ENCODE results near the gene PHF21A.

Gene PHF21A

GRCh38 chr11:46112961-46113607 is 8.2 kb downstream of the PHF21A start:
- H3K36me3 ChIP-seq (ENCODE audit: control insufficient read depth in 1 of 2, insufficient read depth in 2 of 2, low read length in 2 of 2) = no peaks in the 10 kb centered on the region
- H3K27ac ChIP-seq (ENCODE audit: low read depth, low read length) = no peak overlapping the region
- H3K4me3 ChIP-seq (ENCODE audit: low read depth in 1 of 2, low read length in 2 of 2) = no peak overlapping the region
- H3K9me3 ChIP-seq (ENCODE audit: control insufficient read depth in 1 of 2, low read length in 2 of 2) = no peaks in the 10 kb centered on the region
- peaks cover 7 to 15% of the 10 kb centered on the region in 2 donors for H3K4me1 ChIP-seq (ENCODE audit: control insufficient read depth in 1 of 2, insufficient read depth in 2 of 2, low read length in 2 of 2)
- no peak overlapping the region for H3K9ac ChIP-seq (ENCODE audit: low read depth in 1 of 2, low read length in 2 of 2)
- H3K27me3 ChIP-seq (ENCODE audit: control insufficient read depth in 1 of 2, insufficient read depth in 2 of 2, low read length in 2 of 2) = no peaks in the 10 kb centered on the region

DNA sequence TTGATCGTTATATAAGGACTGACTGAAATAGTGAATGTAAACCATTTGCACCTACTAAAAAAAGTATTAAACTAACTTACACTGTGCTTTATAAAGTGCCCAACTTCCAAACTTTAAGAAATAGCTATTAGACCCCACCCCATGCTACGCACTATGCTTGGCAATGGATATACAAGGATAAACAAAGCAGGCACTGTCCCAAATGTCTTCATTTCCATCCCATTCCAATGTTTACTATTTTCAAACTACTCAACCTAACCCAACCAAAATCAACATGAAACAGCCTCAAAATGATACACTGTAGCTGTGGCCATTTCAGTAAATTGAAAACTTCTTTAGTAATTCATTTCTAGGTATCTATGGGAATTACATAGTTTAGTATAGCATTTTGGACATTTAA is 12.5 kb downstream of the PHF21A start:
- H3K9me3 ChIP-seq (ENCODE audit: control insufficient read depth in 1 of 2, low read length in 2 of 2) = no peaks in the 10 kb centered on the region
- H3K36me3 ChIP-seq (ENCODE audit: control insufficient read depth in 1 of 2, insufficient read depth in 2 of 2, low read length in 2 of 2) = no peaks in the 10 kb centered on the region
- H3K4me1 ChIP-seq (ENCODE audit: control insufficient read depth in 1 of 2, insufficient read depth in 2 of 2, low read length in 2 of 2) = peaks cover 0 to 8% of the 10 kb centered on the region in 2 donors
- H3K4me3 ChIP-seq (ENCODE audit: low read depth in 1 of 2, low read length in 2 of 2) = no peak overlapping the region
- no peak overlapping the region for H3K27ac ChIP-seq (ENCODE audit: low read depth, low read length)
- no peak overlapping the region for H3K9ac ChIP-seq (ENCODE audit: low read depth in 1 of 2, low read length in 2 of 2)
- no peaks in the 10 kb centered on the region for H3K27me3 ChIP-seq (ENCODE audit: control insufficient read depth in 1 of 2, insufficient read depth in 2 of 2, low read length in 2 of 2)

DNA sequence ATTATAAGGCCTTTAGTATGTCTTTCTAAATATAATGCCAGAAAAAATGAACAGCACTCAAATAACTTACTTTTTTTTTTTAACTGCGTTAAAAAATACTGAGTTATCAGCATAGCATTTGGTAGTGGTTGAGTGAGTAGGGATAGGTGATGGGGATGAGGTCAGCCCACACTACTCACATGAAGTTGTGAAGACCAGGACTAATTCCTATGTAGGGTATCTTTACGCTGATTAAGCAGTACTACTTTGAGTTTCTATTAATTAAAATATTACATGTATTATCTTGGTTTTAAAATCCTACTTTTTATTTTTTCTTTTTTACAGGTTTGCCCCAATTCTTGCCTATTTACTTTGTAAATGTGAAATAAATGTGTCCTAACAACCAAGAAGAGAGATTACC is 13.5 kb downstream of the PHF21A start:
- no peak overlapping the region for H3K27ac ChIP-seq (ENCODE audit: low read depth, low read length)
- no peaks in the 10 kb centered on the region for H3K9me3 ChIP-seq (ENCODE audit: control insufficient read depth in 1 of 2, low read length in 2 of 2)
- no peak overlapping the region for H3K4me3 ChIP-seq (ENCODE audit: low read depth in 1 of 2, low read length in 2 of 2)
- H3K27me3 ChIP-seq (ENCODE audit: control insufficient read depth in 1 of 2, insufficient read depth in 2 of 2, low read length in 2 of 2) = no peaks in the 10 kb centered on the region
- peaks cover 0 to 3% of the 10 kb centered on the region in 2 donors for H3K4me1 ChIP-seq (ENCODE audit: control insufficient read depth in 1 of 2, insufficient read depth in 2 of 2, low read length in 2 of 2)
- H3K36me3 ChIP-seq (ENCODE audit: control insufficient read depth in 1 of 2, insufficient read depth in 2 of 2, low read length in 2 of 2) = no peaks in the 10 kb centered on the region
- H3K9ac ChIP-seq (ENCODE audit: low read depth in 1 of 2, low read length in 2 of 2) = no peak overlapping the region

DNA sequence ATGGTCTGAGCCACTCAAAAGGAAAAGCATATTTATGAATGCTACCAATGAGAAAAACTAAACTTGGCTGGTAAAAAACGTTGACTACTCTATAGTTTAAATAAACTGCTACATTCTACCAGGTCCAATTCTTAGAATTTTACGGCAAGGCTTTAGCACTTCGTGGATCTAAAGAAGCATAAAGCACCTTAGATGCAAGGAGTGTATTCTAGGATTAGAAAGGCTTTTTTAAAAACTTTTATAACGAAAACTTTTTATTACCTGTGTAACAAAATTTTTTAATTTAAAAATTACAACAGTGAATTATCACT is 13.9 kb downstream of the PHF21A start:
- no peak overlapping the region for H3K27ac ChIP-seq (ENCODE audit: low read depth, low read length)
- no peaks in the 10 kb centered on the region for H3K4me1 ChIP-seq (ENCODE audit: control insufficient read depth in 1 of 2, insufficient read depth in 2 of 2, low read length in 2 of 2)
- no peak overlapping the region for H3K4me3 ChIP-seq (ENCODE audit: low read depth in 1 of 2, low read length in 2 of 2)
- no peak overlapping the region for H3K9ac ChIP-seq (ENCODE audit: low read depth in 1 of 2, low read length in 2 of 2)
- H3K27me3 ChIP-seq (ENCODE audit: control insufficient read depth in 1 of 2, insufficient read depth in 2 of 2, low read length in 2 of 2) = no peaks in the 10 kb centered on the region
- no peaks in the 10 kb centered on the region for H3K36me3 ChIP-seq (ENCODE audit: control insufficient read depth in 1 of 2, insufficient read depth in 2 of 2, low read length in 2 of 2)
- no peaks in the 10 kb centered on the region for H3K9me3 ChIP-seq (ENCODE audit: control insufficient read depth in 1 of 2, low read length in 2 of 2)

DNA sequence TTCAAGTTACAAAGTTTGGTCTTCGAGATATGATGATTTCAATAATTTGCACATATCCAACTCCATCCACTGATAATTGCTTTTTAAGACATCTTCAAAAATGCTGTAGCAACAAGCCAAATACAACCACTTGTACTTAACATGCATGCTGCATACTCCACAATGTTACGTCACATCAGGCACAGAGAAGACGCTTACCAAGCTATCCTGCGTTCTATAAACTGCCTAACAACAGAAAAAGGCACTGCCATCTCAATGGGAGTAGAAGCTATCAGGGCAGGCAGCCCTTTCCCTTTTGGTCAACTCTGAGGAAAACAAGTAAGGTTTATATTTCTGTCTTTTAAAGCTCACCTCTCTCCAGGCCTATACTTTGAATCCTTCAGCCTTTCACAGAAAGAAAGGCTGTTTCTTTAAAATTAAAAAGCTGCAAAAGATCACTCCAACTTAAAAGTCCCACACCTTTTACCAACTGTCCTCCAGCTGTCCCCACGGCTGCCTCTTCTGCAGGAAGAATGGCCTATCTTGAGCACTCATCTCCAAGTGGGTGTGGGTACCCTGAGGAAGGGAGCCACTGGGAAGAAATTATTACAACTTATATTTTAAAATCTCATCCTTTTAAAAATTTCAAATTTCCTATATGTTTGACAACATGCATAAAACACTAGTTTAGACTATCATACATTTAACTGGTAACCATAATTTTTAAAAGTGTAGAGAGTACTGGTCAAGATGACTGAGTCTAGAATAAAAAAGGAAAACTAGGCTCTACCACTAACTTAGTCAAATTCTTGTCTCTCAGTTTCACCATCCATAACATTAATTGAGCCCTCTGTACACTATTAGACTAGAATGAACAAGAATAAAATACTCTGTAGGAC is 14.5 kb downstream of the PHF21A start:
- H3K9ac ChIP-seq (ENCODE audit: low read depth in 1 of 2, low read length in 2 of 2) = no peak overlapping the region
- H3K36me3 ChIP-seq (ENCODE audit: control insufficient read depth in 1 of 2, insufficient read depth in 2 of 2, low read length in 2 of 2) = no peaks in the 10 kb centered on the region
- no peaks in the 10 kb centered on the region for H3K9me3 ChIP-seq (ENCODE audit: control insufficient read depth in 1 of 2, low read length in 2 of 2)
- H3K27me3 ChIP-seq (ENCODE audit: control insufficient read depth in 1 of 2, insufficient read depth in 2 of 2, low read length in 2 of 2) = no peaks in the 10 kb centered on the region
- H3K4me3 ChIP-seq (ENCODE audit: low read depth in 1 of 2, low read length in 2 of 2) = no peak overlapping the region
- no peaks in the 10 kb centered on the region for H3K4me1 ChIP-seq (ENCODE audit: control insufficient read depth in 1 of 2, insufficient read depth in 2 of 2, low read length in 2 of 2)
- H3K27ac ChIP-seq (ENCODE audit: low read depth, low read length) = no peak overlapping the region

DNA sequence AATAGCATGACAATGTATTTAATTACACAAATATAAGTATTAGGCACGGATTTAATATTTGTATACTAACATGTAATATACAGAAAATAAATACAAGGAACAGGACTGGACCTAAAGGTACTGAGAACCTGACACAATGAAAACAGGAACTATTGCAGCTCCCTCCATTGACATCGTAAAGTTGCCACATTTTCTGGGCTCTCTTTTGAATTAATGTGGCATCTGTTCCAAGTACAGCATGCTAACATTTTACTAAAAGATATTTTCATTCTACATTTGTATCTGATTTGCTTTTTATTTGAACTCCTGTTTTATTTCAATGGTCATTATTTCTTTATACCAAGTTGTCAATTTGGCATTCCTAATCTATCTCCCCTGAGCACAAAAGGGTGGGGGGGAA is 15.3 kb downstream of the PHF21A start:
- Histone ChIP-seq H3K4me1 (ENCODE audit: control insufficient read depth in 1 of 2, insufficient read depth in 2 of 2, low read length in 2 of 2) (peaks cover 0 to 2% of the 10 kb centered on the region in 2 donors), H3K27me3 (ENCODE audit: control insufficient read depth in 1 of 2, insufficient read depth in 2 of 2, low read length in 2 of 2) (no peaks in the 10 kb centered on the region), H3K4me3 (ENCODE audit: low read depth in 1 of 2, low read length in 2 of 2) (no peak overlapping the region), H3K36me3 (ENCODE audit: control insufficient read depth in 1 of 2, insufficient read depth in 2 of 2, low read length in 2 of 2) (no peaks in the 10 kb centered on the region), H3K9me3 (ENCODE audit: control insufficient read depth in 1 of 2, low read length in 2 of 2) (no peaks in the 10 kb centered on the region), H3K27ac (ENCODE audit: low read depth, low read length) (no peak overlapping the region), H3K9ac (ENCODE audit: low read depth in 1 of 2, low read length in 2 of 2) (no peak overlapping the region)

DNA sequence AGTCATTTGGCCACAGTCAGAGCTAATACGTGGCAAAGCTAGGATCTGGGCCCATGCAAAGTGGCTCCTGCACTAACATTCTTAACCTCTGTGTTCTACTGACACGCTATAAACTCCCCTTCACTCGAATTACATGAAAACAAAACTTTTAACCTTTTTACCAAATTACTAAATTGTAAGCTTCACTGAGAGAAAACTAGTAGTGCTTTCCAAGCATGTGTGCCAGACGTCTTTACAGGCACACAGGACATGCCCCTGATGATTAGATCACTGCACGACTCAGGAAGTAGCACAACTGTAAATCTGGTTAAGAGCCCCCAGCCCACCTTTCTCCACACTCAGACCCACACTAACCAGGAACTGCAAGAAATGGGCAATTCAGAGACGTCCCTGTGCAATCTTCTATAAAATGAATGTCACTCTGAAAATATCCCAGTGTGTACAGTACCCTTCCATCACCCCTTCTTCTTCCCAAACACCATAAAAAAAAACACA is 16.1 kb downstream of the PHF21A start:
- no peak overlapping the region for H3K9ac ChIP-seq (ENCODE audit: low read depth in 1 of 2, low read length in 2 of 2)
- H3K27ac ChIP-seq (ENCODE audit: low read depth, low read length) = no peak overlapping the region
- peaks cover 7 to 8% of the 10 kb centered on the region in 2 donors for H3K4me1 ChIP-seq (ENCODE audit: control insufficient read depth in 1 of 2, insufficient read depth in 2 of 2, low read length in 2 of 2)
- H3K4me3 ChIP-seq (ENCODE audit: low read depth in 1 of 2, low read length in 2 of 2) = no peak overlapping the region
- no peaks in the 10 kb centered on the region for H3K9me3 ChIP-seq (ENCODE audit: control insufficient read depth in 1 of 2, low read length in 2 of 2)
- H3K36me3 ChIP-seq (ENCODE audit: control insufficient read depth in 1 of 2, insufficient read depth in 2 of 2, low read length in 2 of 2) = no peaks in the 10 kb centered on the region
- no peaks in the 10 kb centered on the region for H3K27me3 ChIP-seq (ENCODE audit: control insufficient read depth in 1 of 2, insufficient read depth in 2 of 2, low read length in 2 of 2)

GRCh38 chr11:46102843-46103242 is 18.4 kb downstream of the PHF21A start:
- no peak overlapping the region for H3K4me3 ChIP-seq (ENCODE audit: low read depth in 1 of 2, low read length in 2 of 2)
- H3K9ac ChIP-seq (ENCODE audit: low read depth in 1 of 2, low read length in 2 of 2) = no peak overlapping the region
- H3K27me3 ChIP-seq (ENCODE audit: control insufficient read depth in 1 of 2, insufficient read depth in 2 of 2, low read length in 2 of 2) = no peaks in the 10 kb centered on the region
- no peak overlapping the region for H3K27ac ChIP-seq (ENCODE audit: low read depth, low read length)
- no peaks in the 10 kb centered on the region for H3K9me3 ChIP-seq (ENCODE audit: control insufficient read depth in 1 of 2, low read length in 2 of 2)
- H3K36me3 ChIP-seq (ENCODE audit: control insufficient read depth in 1 of 2, insufficient read depth in 2 of 2, low read length in 2 of 2) = no peaks in the 10 kb centered on the region
- peaks cover 15 to 21% of the 10 kb centered on the region in 2 donors for H3K4me1 ChIP-seq (ENCODE audit: control insufficient read depth in 1 of 2, insufficient read depth in 2 of 2, low read length in 2 of 2)

DNA sequence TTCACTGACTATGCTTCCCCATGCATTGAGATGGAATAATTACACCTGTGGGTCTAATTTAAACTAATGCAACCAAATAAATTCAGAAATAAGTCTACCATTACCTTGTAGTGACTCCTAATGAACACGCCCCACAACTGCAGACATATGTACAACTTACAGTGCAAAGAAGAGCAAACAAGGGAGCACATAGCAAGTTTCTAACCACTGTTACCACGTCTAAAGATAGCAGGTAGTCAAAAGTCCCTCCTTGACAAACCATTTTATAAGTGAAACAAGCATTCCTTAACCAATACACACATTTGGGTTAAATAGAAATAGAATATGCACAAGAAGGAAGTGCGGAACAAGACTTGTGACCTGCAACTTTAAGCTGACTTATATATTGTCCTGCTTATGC is 20.6 kb downstream of the PHF21A start:
- Histone ChIP-seq H3K36me3 (ENCODE audit: control insufficient read depth in 1 of 2, insufficient read depth in 2 of 2, low read length in 2 of 2) (no peaks in the 10 kb centered on the region), H3K4me1 (ENCODE audit: control insufficient read depth in 1 of 2, insufficient read depth in 2 of 2, low read length in 2 of 2) (peaks cover 15 to 21% of the 10 kb centered on the region in 2 donors), H3K27me3 (ENCODE audit: control insufficient read depth in 1 of 2, insufficient read depth in 2 of 2, low read length in 2 of 2) (no peaks in the 10 kb centered on the region), H3K9ac (ENCODE audit: low read depth in 1 of 2, low read length in 2 of 2) (no peak overlapping the region), H3K4me3 (ENCODE audit: low read depth in 1 of 2, low read length in 2 of 2) (peak overlapping the region; percentile 48 to 50), H3K9me3 (ENCODE audit: control insufficient read depth in 1 of 2, low read length in 2 of 2) (no peaks in the 10 kb centered on the region), H3K27ac (ENCODE audit: low read depth, low read length) (no peak overlapping the region)

DNA sequence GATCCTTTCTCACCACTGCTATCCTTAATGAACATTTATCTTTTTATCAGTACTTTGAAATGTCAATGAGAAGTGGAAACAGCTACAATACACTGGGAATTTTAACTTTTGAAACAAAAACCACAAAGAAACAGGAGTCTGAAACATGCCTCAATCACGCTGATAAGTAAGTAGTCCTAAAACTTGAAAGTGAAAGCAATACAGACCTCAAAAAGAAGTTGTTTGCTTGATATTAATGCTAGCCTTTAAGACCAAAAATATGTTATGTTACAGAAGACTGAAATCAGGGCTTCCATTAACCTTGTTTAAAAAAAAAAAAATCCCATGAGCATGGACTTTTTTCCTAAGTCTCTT is 21.3 kb downstream of the PHF21A start:
- H3K4me1 ChIP-seq (ENCODE audit: control insufficient read depth in 1 of 2, insufficient read depth in 2 of 2, low read length in 2 of 2) = peaks cover 15 to 21% of the 10 kb centered on the region in 2 donors
- H3K9me3 ChIP-seq (ENCODE audit: control insufficient read depth in 1 of 2, low read length in 2 of 2) = no peaks in the 10 kb centered on the region
- no peaks in the 10 kb centered on the region for H3K36me3 ChIP-seq (ENCODE audit: control insufficient read depth in 1 of 2, insufficient read depth in 2 of 2, low read length in 2 of 2)
- peak overlapping the region; percentile 29 to 57 for H3K9ac ChIP-seq (ENCODE audit: low read depth in 1 of 2, low read length in 2 of 2)
- H3K27ac ChIP-seq (ENCODE audit: low read depth, low read length) = no peak overlapping the region
- H3K4me3 ChIP-seq (ENCODE audit: low read depth in 1 of 2, low read length in 2 of 2) = peak overlapping the region; percentile 48 to 50
- no peaks in the 10 kb centered on the region for H3K27me3 ChIP-seq (ENCODE audit: control insufficient read depth in 1 of 2, insufficient read depth in 2 of 2, low read length in 2 of 2)

Measured in duodenal mucosa (tissue), 2 donors.